Germinal center (tissue), 1 donor: ENCODE data around the gene NMB.

ENCODE experiments used
- DNase-seq: peaks from one replicate; pipeline ENCODE4 v3.0.0; 2012; ENCODE audit warnings: mixed read lengths, low spot score

The NMB gene

DNA sequence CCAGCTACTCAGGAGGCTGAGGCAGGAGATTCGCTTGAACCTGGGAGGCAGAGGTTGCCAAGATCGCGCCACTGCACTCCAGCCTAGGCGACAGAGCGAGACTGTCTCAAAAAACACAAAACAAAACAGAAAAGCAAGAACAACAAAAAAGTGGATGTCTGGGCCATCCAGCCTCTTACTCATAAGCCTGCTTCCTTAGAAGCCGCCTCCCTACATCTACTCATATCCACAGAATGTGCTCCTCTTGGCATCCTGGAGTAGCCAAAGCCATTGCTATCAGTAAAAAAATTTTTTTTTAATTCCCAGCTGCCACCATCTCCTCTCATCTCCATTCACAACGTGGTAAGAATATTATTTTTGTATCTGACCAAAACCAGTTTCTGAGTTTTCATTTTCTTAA lies 46.4 kb downstream of the NMB start:
- no peak for DNase-seq

DNA sequence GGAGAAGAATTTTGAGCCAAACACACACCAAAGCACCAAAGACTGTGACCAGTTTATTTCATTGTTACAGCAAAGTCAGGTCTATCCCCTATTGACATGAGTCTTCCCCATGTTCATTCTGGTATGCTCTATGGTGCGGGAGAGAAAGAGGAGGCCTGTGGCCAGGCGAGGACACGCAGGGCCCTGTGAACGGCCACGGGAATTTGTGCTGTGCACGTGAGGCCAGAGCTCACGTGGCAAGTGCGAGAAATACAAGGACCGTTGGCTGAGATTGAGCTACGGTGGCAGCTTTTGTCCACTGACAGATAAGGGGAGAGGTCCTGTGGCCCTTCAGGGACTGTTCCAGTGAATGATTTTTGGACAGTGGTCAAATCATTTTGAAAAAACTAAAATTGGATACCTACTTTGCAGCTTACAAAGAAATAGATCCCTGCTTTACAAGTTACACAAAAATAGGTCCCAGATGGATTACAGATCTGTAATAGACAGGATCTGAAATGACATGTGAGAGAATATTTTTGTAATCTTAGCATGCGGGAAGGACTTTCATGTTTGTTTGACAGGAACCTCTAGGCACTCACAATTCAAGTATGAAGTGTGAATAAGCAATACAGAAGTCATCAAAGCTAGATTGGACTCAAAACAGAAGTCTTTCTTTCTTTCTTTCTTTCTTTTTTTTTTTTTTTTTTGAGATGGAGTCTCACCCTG lies 48.0 kb downstream of the NMB start:
- no peak for DNase-seq

DNA sequence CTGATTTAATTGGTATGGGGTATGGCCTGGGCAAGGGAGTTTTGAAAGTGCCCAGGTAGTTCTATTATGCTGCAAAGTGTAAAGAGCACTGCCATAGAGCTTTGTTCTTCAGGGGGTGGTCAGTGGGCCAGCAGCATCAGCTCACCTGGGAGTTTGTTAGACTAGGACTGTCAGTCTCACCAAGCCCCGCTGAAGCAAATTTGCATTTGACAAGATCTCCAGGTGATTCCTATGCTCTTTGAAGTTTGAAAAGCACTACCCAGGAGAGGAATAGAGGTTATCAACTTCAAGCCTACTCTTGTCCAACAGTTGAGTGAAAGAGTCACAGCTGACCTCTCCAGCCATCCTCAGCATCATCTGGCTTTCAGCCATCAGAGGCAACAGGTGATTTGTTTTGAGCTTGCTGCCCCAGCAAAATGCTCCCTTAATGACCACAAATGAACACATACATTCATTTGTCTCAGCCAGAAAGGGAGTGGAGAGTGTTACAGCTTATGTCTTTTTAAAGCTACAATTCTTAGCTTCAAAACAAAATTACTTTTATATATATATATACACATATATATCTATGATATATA lies 49.2 kb downstream of the NMB start:
- no peak for DNase-seq

DNA sequence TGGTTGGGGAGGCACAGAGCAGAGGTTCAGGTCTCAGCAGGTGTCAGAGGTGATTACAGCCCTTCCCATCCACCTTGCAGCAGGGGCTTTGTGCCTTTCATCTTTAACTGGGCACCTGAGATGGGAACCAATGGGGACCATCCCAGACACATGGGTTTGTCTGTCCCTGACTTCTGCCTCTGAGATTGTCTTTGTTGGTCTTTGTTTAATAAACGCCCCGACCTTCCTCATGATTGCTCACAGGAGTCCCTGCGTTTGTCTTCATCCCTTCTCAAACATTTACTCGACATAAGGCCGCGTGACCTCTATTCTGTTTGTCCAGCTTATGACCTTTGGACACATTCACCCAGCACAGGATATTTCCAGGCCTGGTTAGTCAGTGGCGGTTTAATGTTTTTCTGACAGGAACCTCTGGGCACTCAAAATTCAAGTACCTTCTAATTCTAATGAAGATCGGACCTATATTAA lies 51.3 kb downstream of the NMB start:
- no peak for DNase-seq

DNA sequence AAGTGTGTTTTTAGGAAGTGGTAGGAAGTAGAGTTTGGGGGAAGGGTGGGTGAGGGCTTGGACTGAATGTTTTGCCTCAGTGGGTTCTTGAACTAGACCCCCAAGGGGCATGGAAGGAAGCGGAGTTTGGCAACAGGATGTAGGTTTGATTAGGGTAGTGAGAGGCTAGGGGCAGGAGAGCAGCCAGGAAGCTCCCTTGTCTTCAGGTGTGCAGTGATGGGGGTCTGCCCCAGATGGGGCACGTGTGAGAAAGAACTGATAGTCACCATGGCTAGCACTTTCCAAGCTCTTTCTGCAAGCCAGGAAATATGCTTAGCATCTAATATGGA lies 52.5 kb downstream of the NMB start:
- no peak for DNase-seq
